HepG2 (cell line): ENCODE measurements around the gene RNF14. TPM values are rescaled to one million over a fixed set of nuclear protein-coding genes. Genes with fewer than 3 reads are reported as not detected.
A peak's percentile ranks its signal among the peaks of the same experiment; 100 is the strongest.

Experiments
- CENPBD1 ChIP-seq: sonication (generic); formaldehyde crosslinking; IDR thresholded peaks from 2 replicates; pipeline ENCODE4 v1.8.0; 2022; ENCODE audit warnings: missing genetic modification reagents, low read depth, mild to moderate bottlenecking, borderline replicate concordance
- MAF1 ChIP-seq: sonication (generic); formaldehyde crosslinking; IDR thresholded peaks from 2 replicates; pipeline ENCODE4 v1.5.0; 2020; ENCODE audit warnings: missing genetic modification reagents, borderline replicate concordance
- SKIL ChIP-seq: sonication (generic); formaldehyde crosslinking; IDR thresholded peaks from 2 replicates; pipeline ENCODE4 v1.8.0; 2022; ENCODE audit warnings: missing genetic modification reagents, mild to moderate bottlenecking, moderate library complexity, borderline replicate concordance
- ZBED4 ChIP-seq: sonication (generic); formaldehyde crosslinking; IDR thresholded peaks from 2 replicates; pipeline ENCODE4 v1.4.0; 2020; ENCODE audit warnings: missing genetic modification reagents, borderline replicate concordance
- ZNF260 ChIP-seq: sonication (generic); formaldehyde crosslinking; IDR thresholded peaks from 2 replicates; pipeline ENCODE4 v1.4.0; 2020; ENCODE audit warnings: missing genetic modification reagents, low read depth, mild to moderate bottlenecking, borderline replicate concordance
- ZNF318 ChIP-seq: sonication (generic); formaldehyde crosslinking; IDR thresholded peaks from 2 replicates; pipeline ENCODE4 v1.4.0; 2020; ENCODE audit warnings: mild to moderate bottlenecking, missing genetic modification reagents
- ZNF790 ChIP-seq: sonication (generic); formaldehyde crosslinking; IDR thresholded peaks from 2 replicates; pipeline ENCODE4 v1.8.0; 2022; ENCODE audit warnings: missing genetic modification reagents, mild to moderate bottlenecking, borderline replicate concordance
- polyA plus RNA-seq, 8 experiments: library from polyadenylated mRNA; depleted of rRNA in 3 of 8; stranded (reverse) in 7 of 8; unstranded in 1 of 8; fragments of >200 nt; fragmentation: Illumina TruSeq in 4 of 8; extraction: Trizol in 4 of 8; gene quantifications; 2 replicates each; pipeline versions ENCODE4 v1.2.1 to v1.2.3, GENCODE V29; 2011 to 2016; ENCODE audit warnings: low read depth in 4 of 8, missing spikeins in 1 of 8, mixed read lengths in 1 of 8; ENCODE audit not compliant: insufficient read depth in 1 of 8
- total RNA-seq, 5 experiments: library from RNA; depleted of rRNA; stranded (reverse); fragments of >200 nt; fragmentation: Illumina TruSeq; extraction: Trizol; gene quantifications; 2 replicates each; pipeline ENCODE4 v1.2.3, GENCODE V29; 2016; ENCODE audit warnings: low read depth in 1 of 5

The RNF14 gene
- total and polyA plus RNA-seq, 2 of the 13 experiments (the other 11 are each of a cell fraction or from before 2014, with no cell fraction given), result 11.3 to 28.1 TPM

GRCh38 chr5:141923448-141924313, 45.2 kb upstream of the RNF14 start, which contains the start of gene DELE1 (continued):
- TF ChIP-seq ZBED4 (CRISPR knock-in tag), result peak; percentile 65
- TF ChIP-seq SKIL (CRISPR knock-in tag), result no peak
- peak; percentile 84; the same call in 1 of the 2 replicates for TF ChIP-seq ZNF318 (CRISPR knock-in tag)
- TF ChIP-seq MAF1 (CRISPR knock-in tag), result no peak
- peak; percentile 87 for TF ChIP-seq ZNF790 (CRISPR knock-in tag)
- no peak for TF ChIP-seq ZNF260
- TF ChIP-seq CENPBD1 (CRISPR knock-in tag), result peak; percentile 2; the same call in 1 of the 2 replicates
